H1 (cell line): ENCODE results near the gene MDM1. TPM values are rescaled to one million over a fixed set of nuclear protein-coding genes. Genes with fewer than 3 reads are reported as not detected.

Source experiments
- CTCF ChIA-PET: fragments of 300-600 bp; sonication (Branson Sonifier 250); formaldehyde crosslinking; loops from one replicate; lab custom pipeline; 2021; ENCODE audit not compliant: partially characterized antibody; lab: Charles Lee
- POLR2A ChIA-PET: fragments of 300-600 bp; sonication (Branson Sonifier 250); formaldehyde crosslinking; loops from one replicate; lab custom pipeline; 2021; ENCODE audit warnings: inconsistent platforms; ENCODE audit not compliant: partially characterized antibody; lab: Charles Lee
- DNase-seq, 2 experiments: peaks; one replicate each; pipeline versions ENCODE4 v3.0.0 to v3.0.0-alpha.2; 2010 to 2022; ENCODE audit warnings: low spot score in 2 of 2, low read depth in 1 of 2, mixed read lengths in 1 of 2
- FAIRE-seq: peaks from 2 replicates; lab custom pipeline; 2011; peaks lifted over from hg19 to GRCh38; lab: Jason Lieb, UNC
- H2AFZ ChIP-seq: 2 replicates; pipeline ENCODE4 v1.8.1; 2012; ENCODE audit warnings: low read length, inconsistent platforms
- H2AK5ac ChIP-seq: 2 replicates; pipeline ENCODE4 v1.6.1; 2013; ENCODE audit warnings: low read depth, low read length
- H2BK120ac ChIP-seq: replicated peaks from 2 replicates; pipeline ENCODE3; 2013; ENCODE audit warnings: low read depth, low read length, inconsistent platforms
- H2BK12ac ChIP-seq: 2 replicates; pipeline ENCODE4 v1.6.1; 2013; ENCODE audit warnings: low read depth, low read length
- H2BK15ac ChIP-seq: 2 replicates; pipeline ENCODE4 v1.6.1; 2013; ENCODE audit warnings: low read length
- H2BK20ac ChIP-seq: 2 replicates; pipeline ENCODE4 v1.6.1; 2013; ENCODE audit warnings: low read length
- H2BK5ac ChIP-seq: 2 replicates; pipeline ENCODE4 v1.6.1; 2013; ENCODE audit warnings: low read depth, low read length
- H3K14ac ChIP-seq: 2 replicates; pipeline ENCODE4 v1.6.1; 2013; ENCODE audit warnings: inconsistent platforms; ENCODE audit not compliant: insufficient read length
- H3K18ac ChIP-seq: 2 replicates; pipeline ENCODE4 v1.6.1; 2013; ENCODE audit warnings: low read length; ENCODE audit errors: extremely low read depth
- H3K23ac ChIP-seq: 2 replicates; pipeline ENCODE4 v1.6.1; 2013; ENCODE audit warnings: inconsistent platforms; ENCODE audit not compliant: insufficient read length
- H3K23me2 ChIP-seq: 2 replicates; pipeline ENCODE4 v1.6.1; 2013; ENCODE audit warnings: low read depth, low read length
- H3K27ac ChIP-seq: 2 replicates; pipeline ENCODE4 v1.6.1; 2011; ENCODE audit warnings: low read depth, low read length, inconsistent platforms
- H3K27me3 ChIP-seq, 4 experiments: replicated peaks in 1 of 4; 1 replicate in 1 of 4; 2 replicates in 3 of 4; pipeline versions ENCODE4 v1.6.1 to v1.8.1; 2011 to 2013; ENCODE audit warnings: low read length in 3 of 4, mild to moderate bottlenecking in 3 of 4, inconsistent platforms in 2 of 4, mixed read lengths in 2 of 4, moderate library complexity in 1 of 4; ENCODE audit not compliant: control insufficient read depth in 3 of 4, insufficient read depth in 3 of 4; ENCODE audit errors: extremely low read depth in 1 of 4
- H3K36me3 ChIP-seq, 4 experiments: 2 replicates each; pipeline versions ENCODE4 v1.6.1 to v1.8.1; 2011 to 2013; ENCODE audit warnings: mild to moderate bottlenecking in 4 of 4, low read length in 3 of 4, moderate library complexity in 2 of 4, control low read depth in 1 of 4, inconsistent platforms in 1 of 4; ENCODE audit not compliant: insufficient read depth in 4 of 4, control insufficient read depth in 2 of 4
- H3K4ac ChIP-seq: replicated peaks from 2 replicates; pipeline ENCODE3; 2013; ENCODE audit warnings: low read length, low read depth, mixed read lengths, inconsistent platforms; ENCODE audit not compliant: insufficient read length
- H3K4me1 ChIP-seq, 4 experiments: replicated peaks in 1 of 4; 1 replicate in 1 of 4; 2 replicates in 3 of 4; pipeline versions ENCODE4 v1.6.1 to v1.8.1; 2011 to 2013; ENCODE audit warnings: low read length in 3 of 4, inconsistent platforms in 2 of 4, mixed read lengths in 1 of 4; ENCODE audit not compliant: insufficient read depth in 4 of 4, control insufficient read depth in 3 of 4
- H3K4me2 ChIP-seq, 2 experiments: 2 replicates each; pipeline versions ENCODE4 v1.6.1 to v1.8.1; 2011 to 2013; ENCODE audit warnings: low read depth in 2 of 2, low read length in 2 of 2, control low read depth in 1 of 2, inconsistent platforms in 1 of 2, mild to moderate bottlenecking in 1 of 2; ENCODE audit not compliant: insufficient read depth in 1 of 2
- H3K4me3 ChIP-seq, 4 experiments: fragments of 200-600, 300-600 bp in 1 of 4; sonication (generic), shearing (Covaris generic), sonication (Bioruptor Twin) in 1 of 4; 2 replicates each; pipeline versions ENCODE4 v1.5.1 to v1.8.1; 2011 to 2016; ENCODE audit warnings: low read length in 4 of 4, low read depth in 3 of 4, control low read depth in 2 of 4, inconsistent platforms in 2 of 4, mild to moderate bottlenecking in 2 of 4, mixed read lengths in 1 of 4, moderate library complexity in 1 of 4; ENCODE audit not compliant: insufficient read depth in 2 of 4; ENCODE audit errors: extremely low read depth in 1 of 4
- H3K56ac ChIP-seq: replicated peaks from 2 replicates; pipeline ENCODE3; 2013; ENCODE audit warnings: low read depth, mild to moderate bottlenecking, mixed read lengths, low read length, inconsistent platforms; ENCODE audit not compliant: insufficient read length
- H3K79me1 ChIP-seq: 2 replicates; pipeline ENCODE4 v1.6.1; 2013; ENCODE audit warnings: low read depth, low read length, control low read depth
- H3K79me2 ChIP-seq, 2 experiments: 2 replicates each; pipeline versions ENCODE4 v1.6.1 to v1.8.1; 2012 to 2013; ENCODE audit warnings: low read length in 2 of 2, mild to moderate bottlenecking in 2 of 2, inconsistent platforms in 1 of 2; ENCODE audit not compliant: insufficient read depth in 2 of 2, control insufficient read depth in 1 of 2
- H3K9ac ChIP-seq, 4 experiments: replicated peaks in 1 of 4; 1 replicate in 1 of 4; 2 replicates in 3 of 4; pipeline versions ENCODE4 v1.6.1 to v1.8.1; 2011 to 2013; ENCODE audit warnings: low read depth in 3 of 4, low read length in 3 of 4, control low read depth in 2 of 4, mild to moderate bottlenecking in 2 of 4, moderate library complexity in 2 of 4, inconsistent platforms in 1 of 4; ENCODE audit errors: extremely low read depth in 1 of 4
- H3K9me3 ChIP-seq, 2 experiments: 2 replicates each; pipeline versions ENCODE4 v1.6.1 to v1.8.1; 2012 to 2013; ENCODE audit warnings: mild to moderate bottlenecking in 2 of 2, moderate library complexity in 2 of 2, control low read depth in 1 of 2, inconsistent platforms in 1 of 2, low read depth in 1 of 2, low read length in 1 of 2, mixed read lengths in 1 of 2; ENCODE audit not compliant: insufficient read depth in 2 of 2
- H4K20me1 ChIP-seq, 2 experiments: replicated peaks in 1 of 2; 2 replicates each; pipeline versions ENCODE3 to v1.8.1; 2011 to 2013; ENCODE audit warnings: inconsistent platforms in 2 of 2, low read length in 2 of 2, mild to moderate bottlenecking in 1 of 2; ENCODE audit not compliant: insufficient read depth in 2 of 2, control insufficient read depth in 1 of 2
- H4K5ac ChIP-seq: 2 replicates; pipeline ENCODE4 v1.6.1; 2013; ENCODE audit warnings: low read length, low read depth, mixed read lengths, inconsistent platforms; ENCODE audit not compliant: insufficient read length
- H4K8ac ChIP-seq: 2 replicates; pipeline ENCODE4 v1.8.0; 2013; ENCODE audit warnings: mild to moderate bottlenecking, moderate library complexity, low read length, inconsistent platforms; ENCODE audit not compliant: insufficient read depth; ENCODE audit errors: extremely low read depth
- H4K91ac ChIP-seq: replicated peaks from 2 replicates; pipeline ENCODE3; 2013; ENCODE audit warnings: low read length, mixed read lengths, inconsistent platforms; ENCODE audit not compliant: insufficient read length
- ASH2L ChIP-seq: fragments of 200-600, 300-600 bp; sonication (generic); IDR thresholded peaks from one replicate; pipeline ENCODE4 v1.7.1; 2017; ENCODE audit warnings: low read length
- BACH1 ChIP-seq: IDR thresholded peaks from 2 replicates; pipeline ENCODE4 v1.6.1; 2012; ENCODE audit warnings: low read length, improper control_type of control experiment
- BRCA1 ChIP-seq: IDR thresholded peaks from 2 replicates; pipeline ENCODE4 v1.6.1; 2012; ENCODE audit warnings: low read depth, low read length, improper control_type of control experiment
- CEBPB ChIP-seq: IDR thresholded peaks from 2 replicates; pipeline ENCODE4 v1.6.1; 2012; ENCODE audit warnings: low read depth, low read length
- CHD2 ChIP-seq: IDR thresholded peaks from 2 replicates; pipeline ENCODE4 v1.6.1; 2012; ENCODE audit warnings: low read length, improper control_type of control experiment
- CREB1 ChIP-seq: IDR thresholded peaks from 2 replicates; pipeline ENCODE4 v1.6.1; 2012; ENCODE audit warnings: inconsistent platforms
- GABPA ChIP-seq: IDR thresholded peaks from 2 replicates; pipeline ENCODE4 v1.6.1; 2011; ENCODE audit warnings: mild to moderate bottlenecking, low read length, moderate library complexity, borderline replicate concordance; ENCODE audit not compliant: insufficient read depth
- GTF2F1 ChIP-seq: IDR thresholded peaks from 2 replicates; pipeline ENCODE4 v1.6.1; 2012; ENCODE audit warnings: low read depth, low read length, improper control_type of control experiment, borderline replicate concordance
- JUN ChIP-seq: IDR thresholded peaks from 2 replicates; pipeline ENCODE4 v1.6.1; 2011; ENCODE audit warnings: low read depth, mild to moderate bottlenecking, improper control_type of control experiment, low read length
- KDM4A ChIP-seq: IDR thresholded peaks from one replicate; pipeline ENCODE4 v1.7.1; 2012; ENCODE audit warnings: low read depth, mild to moderate bottlenecking, moderate library complexity, low read length, inconsistent platforms; ENCODE audit not compliant: severe bottlenecking
- MAFK ChIP-seq: IDR thresholded peaks from 2 replicates; pipeline ENCODE4 v1.6.1; 2012; ENCODE audit warnings: low read depth, mild to moderate bottlenecking, improper control_type of control experiment, low read length
- POLR2A ChIP-seq, 2 experiments: IDR thresholded peaks; 1 replicate in 1 of 2; 2 replicates in 1 of 2; pipeline ENCODE4 v1.6.1; 2011; ENCODE audit warnings: low read depth in 2 of 2, low read length in 2 of 2, mild to moderate bottlenecking in 2 of 2; ENCODE audit errors: control extremely low read depth in 1 of 2
- RXRA ChIP-seq: IDR thresholded peaks from 2 replicates; pipeline ENCODE4 v1.6.1; 2011; ENCODE audit warnings: low read depth, mild to moderate bottlenecking, low read length, moderate library complexity; ENCODE audit not compliant: insufficient read depth
- SP4 ChIP-seq: IDR thresholded peaks from 2 replicates; pipeline ENCODE4 v1.6.1; 2012; ENCODE audit warnings: low read length, inconsistent platforms
- SUZ12 ChIP-seq: fragments of 200-600 bp; sonication (generic); IDR thresholded peaks from 2 replicates; pipeline ENCODE4 v1.6.1; 2012; ENCODE audit warnings: mild to moderate bottlenecking, inconsistent platforms, low read length, moderate library complexity, mixed read lengths
- TCF12 ChIP-seq: IDR thresholded peaks from 2 replicates; pipeline ENCODE4 v1.6.1; 2011; ENCODE audit warnings: low read depth, mild to moderate bottlenecking, low read length
- WGBS, 2 experiments: shearing (Covaris generic) in 1 of 2; methylation state at CpG; one replicate each; pipeline versions ENCODE4 v1.1.6 to v1.1.7; 2013 to 2015; ENCODE audit warnings: low lambda C conversion rate in 2 of 2, mixed read lengths in 2 of 2, inconsistent platforms in 1 of 2, low coverage in 1 of 2, missing lambda C conversion rate in 1 of 2; ENCODE audit not compliant: insufficient replicate concordance in 2 of 2, insufficient coverage in 1 of 2, insufficient read length in 1 of 2; ENCODE audit errors: extremely low coverage in 1 of 2, missing lambda C conversion rate in 1 of 2; 5-methylcytosine and 5-hydroxymethylcytosine counted together
- polyA plus RNA-seq, 7 experiments: library from polyadenylated mRNA; depleted of rRNA in 3 of 7; stranded (reverse) in 5 of 7; unstranded in 2 of 7; fragments of >200 nt in 5 of 7; fragments of 200-250 nt in 2 of 7; gene quantifications; 1 replicate in 5 of 7; 2 replicates in 1 of 7; 4 replicates in 1 of 7; pipeline versions ENCODE4 v1.2.1 to v1.2.3, GENCODE V29; 2011 to 2013; ENCODE audit warnings: missing spikeins in 2 of 7, mixed read lengths in 2 of 7
- total RNA-seq: library from RNA; stranded (reverse); fragmentation: NEBNext Ultra II Directional; extraction: Animal tissue kit (Norgen Biotek cat#: 25700); gene quantifications from 2 replicates; pipeline ENCODE4 v1.2.1, GENCODE V29; 2021

The MDM1 gene
- total and polyA plus RNA-seq, 2 of the 8 experiments (the other 6 are each of a cell fraction or from before 2014, with no cell fraction given): 3.1 to 10.7 TPM

DNA sequence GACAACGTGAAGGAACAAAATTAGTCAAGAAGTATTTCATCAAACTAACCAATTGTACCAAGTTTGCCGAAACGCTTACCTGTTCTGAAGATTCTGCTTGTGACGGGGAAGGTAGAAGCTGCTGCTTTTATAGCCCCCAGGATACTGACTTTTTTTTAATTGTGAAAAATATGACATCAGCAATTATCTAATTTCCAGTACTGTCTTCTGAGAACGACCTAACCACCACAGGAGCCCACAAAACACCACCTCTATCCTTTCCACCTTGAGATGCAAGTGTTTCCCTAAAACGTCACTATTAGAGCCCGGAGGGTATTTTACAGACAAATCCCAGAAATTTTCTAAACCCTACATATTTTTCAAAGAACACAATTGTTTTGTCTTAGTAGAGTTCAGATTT lies 78.7 kb downstream of the MDM1 start, which contains the start of gene IL22:
IL22 (minus strand) TSS at position 101 of the 400 bp plus-strand sequence. CDS start 156 bp downstream, outside the sequence.
- no peak for FAIRE-seq
- DNase-seq: no peak

More for the DNA sequence above, 78.7 kb downstream of the MDM1 start, which contains the start of gene IL22:
- Histone ChIP-seq H3K79me2 (no peaks in the 10 kb centered on the region), H2BK12ac (no peak within 1 kb of the TSS), H3K27ac (no peak within 1 kb of the TSS), H4K5ac (no peak within 1 kb of the TSS), H2AK5ac (no peak within 1 kb of the TSS), H3K4me2 (no peak within 1 kb of the TSS), H3K56ac (no peak within 1 kb of the TSS), H3K79me1 (no peaks in the 10 kb centered on the region), H3K4ac (no peak within 1 kb of the TSS), H2BK15ac (no peak within 1 kb of the TSS), H2AFZ (no peak within 1 kb of the TSS), H3K23ac (no peak within 1 kb of the TSS), H4K91ac (no peak within 1 kb of the TSS), H3K27me3 (no peaks in the 10 kb centered on the region), H3K23me2 (no peaks in the 10 kb centered on the region), H4K8ac (no peak within 1 kb of the TSS), H3K9me3 (no peaks in the 10 kb centered on the region), H2BK120ac (no peak within 1 kb of the TSS), H3K18ac (no peak within 1 kb of the TSS), H4K20me1 (no peaks in the 10 kb centered on the region), H3K4me3 (no peak within 1 kb of the TSS), H2BK5ac (no peak within 1 kb of the TSS), H3K36me3 (no peaks in the 10 kb centered on the region), H3K14ac (no peak within 1 kb of the TSS), H2BK20ac (no peak within 1 kb of the TSS), H3K4me1 (no peaks in the 10 kb centered on the region), H3K9ac (no peak within 1 kb of the TSS)
- 91% methylated on average over 7 of the region's 7 CpGs; no CpG with 5 or more reads in 1 of the 2 experiments for WGBS, 2 experiments
- CTCF ChIA-PET: interaction anchor here (1.4 kb wide), 1 partner anchor 216 kb away, joined by 3 read pairs; no protein-coding TSS in a partner anchor
- TF ChIP-seq JUN: no peak
- no peak for TF ChIP-seq MAFK
- TF ChIP-seq BACH1: no peak
- no peak for TF ChIP-seq GTF2F1
- no peak for TF ChIP-seq ASH2L
- no peak for TF ChIP-seq TCF12
- TF ChIP-seq CEBPB: no peak
- TF ChIP-seq CREB1: no peak
- TF ChIP-seq GABPA: no peak
- TF ChIP-seq CHD2: no peak
- TF ChIP-seq RXRA: no peak
- TF ChIP-seq BRCA1: no peak
- no peak for TF ChIP-seq SP4
- TF ChIP-seq SUZ12: no peak
- no peak for TF ChIP-seq KDM4A
- no peak for TF ChIP-seq POLR2A (IDR thresholded peaks at IDR 0.05; ENCODE audit: control extremely low read depth in 1 of 2, low read depth in 2 of 2, low read length in 2 of 2)
- POLR2A ChIA-PET: no interaction called here
